Liver (tissue), 3 donors: ENCODE results near the gene SLC12A8.
"Not testable (repeated sequence)": the region's sequence is repeated elsewhere in the genome, so short reads cannot be mapped to it uniquely, and the experiment has no call there.

Experiments used
- ATF3 ChIP-seq: IDR thresholded peaks from 2 replicates; pipeline ENCODE4 v1.6.1; 2016; ENCODE audit warnings: antibody characterized with exemption
- CTCF ChIP-seq: fragments of 150-350 bp; IDR thresholded peaks from 2 replicates; pipeline ENCODE4 v1.5.1; 2017; ENCODE audit warnings: improper control_type of control experiment, low read depth, low read length; ENCODE audit not compliant: missing input control
- EGR1 ChIP-seq, 2 donors: IDR thresholded peaks; 2 replicates each; pipeline ENCODE4 v1.6.1; 2016 to 2018; ENCODE audit warnings: antibody characterized with exemption in 2 of 2, low read depth in 2 of 2
- FOXA1 ChIP-seq: IDR thresholded peaks from 2 replicates; pipeline ENCODE4 v1.6.1; 2016; ENCODE audit warnings: antibody characterized with exemption
- GABPA ChIP-seq, 2 donors: IDR thresholded peaks in 1 of 2; conservative IDR thresholded peaks in 1 of 2; 2 replicates each; pipeline ENCODE4 v1.6.1; 2016; ENCODE audit warnings: antibody characterized with exemption in 2 of 2, mild to moderate bottlenecking in 1 of 2, moderate library complexity in 1 of 2
- HNF4G ChIP-seq: IDR thresholded peaks from 2 replicates; pipeline ENCODE4 v1.6.1; 2016; ENCODE audit warnings: antibody characterized with exemption
- MAX ChIP-seq: IDR thresholded peaks from 2 replicates; pipeline ENCODE4 v1.6.1; 2016; ENCODE audit warnings: antibody characterized with exemption
- NR2F2 ChIP-seq: IDR thresholded peaks from 2 replicates; pipeline ENCODE4 v1.6.1; 2016; ENCODE audit warnings: antibody characterized with exemption
- RAD21 ChIP-seq, 2 donors: IDR thresholded peaks; 2 replicates each; pipeline ENCODE4 v1.6.1; 2016; ENCODE audit warnings: antibody characterized with exemption in 2 of 2, mild to moderate bottlenecking in 2 of 2
- REST ChIP-seq: IDR thresholded peaks from 2 replicates; pipeline ENCODE4 v1.6.1; 2016; ENCODE audit warnings: antibody characterized with exemption, mild to moderate bottlenecking
- SP1 ChIP-seq: IDR thresholded peaks from 2 replicates; pipeline ENCODE4 v1.6.1; 2018; ENCODE audit warnings: antibody characterized with exemption, mild to moderate bottlenecking
- TAF1 ChIP-seq: conservative IDR thresholded peaks from 2 replicates; pipeline ENCODE4 v1.6.1; 2016; ENCODE audit warnings: antibody characterized with exemption, mild to moderate bottlenecking
- ZBTB33 ChIP-seq: IDR thresholded peaks from 2 replicates; pipeline ENCODE4 v1.6.1; 2016; ENCODE audit warnings: antibody characterized with exemption
- donor health status: healthy.
- donor health status: healthy.

- not testable (repeated sequence) for TF ChIP-seq ATF3; CTCF; NR2F2; RAD21 (IDR thresholded peaks at IDR 0.05); GABPA (IDR thresholded peaks at IDR 0.05 in 1 of 2, conservative IDR thresholded peaks at IDR 0.05 in 1 of 2); TAF1; REST; EGR1 (IDR thresholded peaks at IDR 0.05; ENCODE audit: low read depth in 2 of 2); FOXA1; HNF4G; MAX; ZBTB33; SP1
Observed at GRCh38 chr3:125082339-125082738, 130.2 kb downstream of the SLC12A8 start.
